ENCODE measurements around the gene DAZL.
"Not testable (repeated sequence)": the region's sequence is repeated elsewhere in the genome, so short reads cannot be mapped to it uniquely, and the experiment has no call there.

DAZL gene, protein sequence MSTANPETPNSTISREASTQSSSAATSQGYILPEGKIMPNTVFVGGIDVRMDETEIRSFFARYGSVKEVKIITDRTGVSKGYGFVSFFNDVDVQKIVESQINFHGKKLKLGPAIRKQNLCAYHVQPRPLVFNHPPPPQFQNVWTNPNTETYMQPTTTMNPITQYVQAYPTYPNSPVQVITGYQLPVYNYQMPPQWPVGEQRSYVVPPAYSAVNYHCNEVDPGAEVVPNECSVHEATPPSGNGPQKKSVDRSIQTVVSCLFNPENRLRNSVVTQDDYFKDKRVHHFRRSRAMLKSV

DNA sequence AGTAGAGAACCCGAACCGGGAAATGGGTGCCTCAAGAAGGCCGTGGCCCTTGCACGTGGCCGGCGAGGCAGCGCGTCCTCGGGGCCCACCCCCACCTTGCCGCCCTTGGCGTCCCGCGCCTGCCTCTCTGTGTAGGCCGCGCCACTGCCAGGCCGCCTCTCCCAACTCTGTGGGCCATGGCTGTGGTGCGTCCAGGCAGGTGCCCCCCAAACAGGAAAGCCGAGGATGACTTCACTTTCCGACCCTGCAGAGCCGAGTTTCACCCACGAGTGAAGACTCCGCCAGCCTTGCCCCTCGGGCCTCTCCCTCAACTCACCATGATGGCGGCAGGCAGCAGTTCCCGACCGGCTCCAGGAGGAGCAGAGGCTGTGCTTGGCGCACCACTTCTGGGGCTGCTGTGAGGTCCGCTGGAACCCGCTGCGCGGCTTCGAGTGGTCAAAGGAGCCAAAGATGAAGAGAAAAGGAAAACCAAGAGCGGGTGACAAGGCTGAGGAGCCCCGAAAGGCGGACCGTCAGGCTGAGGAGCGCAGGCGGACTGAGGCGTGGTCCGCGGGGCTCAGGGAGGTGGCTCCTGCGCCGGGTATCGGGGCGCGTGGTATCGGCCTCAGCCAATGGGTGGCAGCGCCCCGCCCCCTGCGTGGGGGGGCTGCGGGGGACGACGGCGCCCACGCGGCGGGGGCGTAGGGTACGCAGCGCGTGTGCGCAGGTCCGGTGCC is at the start of gene DAZL:
TSS of gene DAZL (minus strand) at position 537 of the 716 bp plus-strand sequence. CDS start at position 319, 218 bp downstream.
- H3K27ac ChIP-seq (ENCODE audit: low read length) = no peak within 1 kb of the TSS
- no peaks in the 10 kb centered on the region for H3K9me3 ChIP-seq (ENCODE audit: control insufficient read depth, low read depth, low read length)

DNA sequence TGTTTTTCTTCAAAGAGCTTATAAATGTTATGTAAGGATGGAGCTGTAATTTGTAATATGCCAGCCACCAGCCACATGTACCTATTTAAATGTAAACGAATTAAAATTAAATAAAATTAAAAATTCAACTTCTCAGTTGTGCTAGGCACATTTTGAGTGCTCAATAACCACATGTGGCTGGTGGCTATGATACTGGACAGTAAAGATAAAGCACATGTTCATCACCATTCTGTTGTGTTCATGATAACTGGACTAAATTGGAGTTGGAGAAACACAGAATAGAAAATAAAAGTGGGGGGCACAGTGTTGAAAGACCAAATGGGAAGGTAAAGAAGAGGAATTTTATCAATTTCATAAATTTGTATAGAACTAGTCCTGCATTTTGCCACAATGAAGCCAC is 49.8 kb upstream of the DAZL start:
- H3K4me1 ChIP-seq (ENCODE audit: control insufficient read depth, low read depth, low read length) = peaks cover 50% of the 10 kb centered on the region
- H3K27me3 ChIP-seq (ENCODE audit: control insufficient read depth, insufficient read depth, low read length) = no peaks in the 10 kb centered on the region
- H3K9me3 ChIP-seq (ENCODE audit: control insufficient read depth, low read depth, low read length) = no peaks in the 10 kb centered on the region
- H3K27ac ChIP-seq (ENCODE audit: low read length) = no peak overlapping the region
- no peaks in the 10 kb centered on the region for H3K36me3 ChIP-seq (ENCODE audit: control insufficient read depth, low read depth, low read length)
- no peak overlapping the region for H3K4me3 ChIP-seq (ENCODE audit: low read length)
- no peak overlapping the region for H3K9ac ChIP-seq (ENCODE audit: low read length)

More for the DNA sequence above, at the start of gene DAZL:
- no peaks in the 10 kb centered on the region for H3K36me3 ChIP-seq (ENCODE audit: control insufficient read depth, low read depth, low read length)
- peaks cover 28% of the 10 kb centered on the region for H3K4me1 ChIP-seq (ENCODE audit: control insufficient read depth, low read depth, low read length)
- H3K27me3 ChIP-seq (ENCODE audit: control insufficient read depth, insufficient read depth, low read length) = no peaks in the 10 kb centered on the region
- no peak within 1 kb of the TSS for H3K9ac ChIP-seq (ENCODE audit: low read length)
- no peak within 1 kb of the TSS for H3K4me3 ChIP-seq (ENCODE audit: low read length)

DNA sequence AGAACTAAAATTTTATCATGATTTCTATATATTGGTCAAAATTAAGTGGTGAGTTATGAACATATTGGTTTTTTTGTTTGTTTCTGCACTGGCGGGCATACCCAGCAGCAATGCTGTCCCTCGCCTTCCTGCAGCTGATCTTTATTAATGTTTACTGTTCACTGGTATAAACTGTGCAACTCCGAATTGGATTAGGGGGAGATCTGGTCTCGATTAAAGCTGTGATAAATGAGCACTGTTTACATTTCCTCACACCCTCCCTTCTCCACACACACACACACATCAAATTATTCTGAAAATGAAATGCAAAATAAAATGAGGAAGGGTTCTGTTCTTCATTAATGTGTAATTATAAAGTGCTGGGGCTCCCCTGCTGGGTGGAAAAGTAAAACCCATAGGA is 48.5 kb upstream of the DAZL start:
- Histone ChIP-seq H3K27ac (ENCODE audit: low read length) (no peak overlapping the region), H3K36me3 (ENCODE audit: control insufficient read depth, low read depth, low read length) (no peaks in the 10 kb centered on the region), H3K4me1 (ENCODE audit: control insufficient read depth, low read depth, low read length) (peaks cover 38% of the 10 kb centered on the region), H3K9ac (ENCODE audit: low read length) (no peak overlapping the region), H3K27me3 (ENCODE audit: control insufficient read depth, insufficient read depth, low read length) (no peaks in the 10 kb centered on the region), H3K4me3 (ENCODE audit: low read length) (no peak overlapping the region), H3K9me3 (ENCODE audit: control insufficient read depth, low read depth, low read length) (no peaks in the 10 kb centered on the region)

DNA sequence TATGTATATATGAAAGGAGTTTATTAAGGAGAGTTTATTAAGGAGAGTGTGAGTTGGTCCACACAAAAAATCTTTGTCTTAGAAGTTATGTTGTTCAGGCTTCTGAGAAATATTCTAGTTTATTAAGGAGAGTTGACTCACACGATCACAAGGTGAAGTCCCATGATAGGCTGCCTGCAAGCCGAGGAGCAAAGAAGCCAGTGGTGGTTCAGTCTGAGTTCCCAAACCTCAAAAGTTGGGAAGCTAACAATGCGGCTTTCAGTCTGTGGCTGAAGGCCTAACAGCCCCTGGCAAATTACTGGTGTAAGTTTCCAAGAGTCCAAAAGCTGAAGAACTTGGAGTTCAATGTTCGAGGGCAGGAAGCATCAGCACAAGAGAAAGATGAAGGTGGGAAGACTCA is 42.4 kb upstream of the DAZL start:
- Histone ChIP-seq H3K36me3 (ENCODE audit: control insufficient read depth, low read depth, low read length) (peaks cover 3% of the 10 kb centered on the region), H3K9me3 (ENCODE audit: control insufficient read depth, low read depth, low read length) (no peaks in the 10 kb centered on the region), H3K27ac (ENCODE audit: low read length) (no peak overlapping the region), H3K9ac (ENCODE audit: low read length) (no peak overlapping the region), H3K4me1 (ENCODE audit: control insufficient read depth, low read depth, low read length) (no peaks in the 10 kb centered on the region), H3K27me3 (ENCODE audit: control insufficient read depth, insufficient read depth, low read length) (no peaks in the 10 kb centered on the region), H3K4me3 (ENCODE audit: low read length) (no peak overlapping the region)

DNA sequence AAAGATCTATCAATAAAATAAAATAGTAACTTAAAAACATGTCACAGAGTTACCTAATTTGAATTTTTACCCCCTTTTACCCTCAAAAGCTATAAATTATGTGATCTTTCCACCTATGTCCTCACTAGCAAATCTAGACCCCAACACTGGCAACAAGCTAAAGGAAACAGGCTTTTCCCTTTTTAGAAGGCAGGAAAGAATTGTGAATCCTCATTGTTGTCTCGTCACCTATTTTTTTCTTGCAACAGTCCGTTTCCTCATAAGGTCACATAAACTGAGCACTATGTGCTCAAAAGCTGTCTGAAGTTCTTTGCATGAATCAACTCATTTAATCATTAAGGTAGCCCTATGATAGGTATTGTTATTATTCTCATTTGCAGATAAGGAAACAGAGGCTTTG is 34.6 kb upstream of the DAZL start:
- Histone ChIP-seq H3K9me3 (ENCODE audit: control insufficient read depth, low read depth, low read length) (no peaks in the 10 kb centered on the region), H3K27me3 (ENCODE audit: control insufficient read depth, insufficient read depth, low read length) (no peaks in the 10 kb centered on the region), H3K27ac (ENCODE audit: low read length) (no peak overlapping the region), H3K36me3 (ENCODE audit: control insufficient read depth, low read depth, low read length) (peaks cover 3% of the 10 kb centered on the region), H3K4me3 (ENCODE audit: low read length) (no peak overlapping the region), H3K9ac (ENCODE audit: low read length) (no peak overlapping the region), H3K4me1 (ENCODE audit: control insufficient read depth, low read depth, low read length) (no peaks in the 10 kb centered on the region)

DNA sequence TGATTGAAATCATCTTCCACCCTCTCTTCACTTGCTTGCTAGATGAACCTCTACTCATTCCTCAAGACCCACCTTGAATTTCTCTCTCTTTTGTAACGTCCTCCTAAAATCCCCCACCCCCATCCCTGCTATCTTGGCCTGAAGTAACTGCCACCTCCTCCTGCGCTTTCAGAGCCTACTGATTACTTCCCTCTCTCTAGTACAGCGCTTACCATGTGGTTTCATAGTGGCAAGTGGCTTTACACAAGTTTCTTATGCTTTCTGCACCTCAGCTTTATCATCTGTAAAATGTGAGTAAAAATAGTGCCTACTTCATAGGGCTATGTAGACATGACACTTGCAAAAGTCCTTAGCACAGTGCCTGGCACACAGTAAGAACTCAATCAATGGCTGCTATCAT is 28.7 kb upstream of the DAZL start:
- Histone ChIP-seq H3K9me3 (ENCODE audit: control insufficient read depth, low read depth, low read length) (no peaks in the 10 kb centered on the region), H3K36me3 (ENCODE audit: control insufficient read depth, low read depth, low read length) (no peaks in the 10 kb centered on the region), H3K4me3 (ENCODE audit: low read length) (no peak overlapping the region), H3K27me3 (ENCODE audit: control insufficient read depth, insufficient read depth, low read length) (no peaks in the 10 kb centered on the region), H3K9ac (ENCODE audit: low read length) (no peak overlapping the region), H3K27ac (ENCODE audit: low read length) (no peak overlapping the region), H3K4me1 (ENCODE audit: control insufficient read depth, low read depth, low read length) (no peaks in the 10 kb centered on the region)

DNA sequence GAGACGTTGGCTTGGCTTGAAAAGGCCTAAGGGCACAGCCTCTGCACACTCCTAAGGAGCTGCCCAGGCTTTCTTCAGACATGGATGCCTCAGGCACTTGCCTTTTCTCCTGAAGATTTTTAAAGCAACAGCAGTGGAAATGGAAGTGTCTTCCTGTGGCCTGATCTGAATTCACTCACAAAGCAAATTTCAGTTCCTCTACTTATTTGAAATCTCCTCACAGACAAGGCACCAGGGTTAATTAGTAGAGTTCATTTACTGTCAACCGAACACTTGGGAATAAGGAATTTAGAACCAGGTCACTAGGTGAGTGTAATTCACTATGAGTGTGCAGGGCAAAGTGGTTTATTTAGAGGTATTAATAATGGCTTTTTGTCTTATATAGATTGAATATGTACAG is 27.2 kb upstream of the DAZL start:
- no peak overlapping the region for H3K9ac ChIP-seq (ENCODE audit: low read length)

DNA sequence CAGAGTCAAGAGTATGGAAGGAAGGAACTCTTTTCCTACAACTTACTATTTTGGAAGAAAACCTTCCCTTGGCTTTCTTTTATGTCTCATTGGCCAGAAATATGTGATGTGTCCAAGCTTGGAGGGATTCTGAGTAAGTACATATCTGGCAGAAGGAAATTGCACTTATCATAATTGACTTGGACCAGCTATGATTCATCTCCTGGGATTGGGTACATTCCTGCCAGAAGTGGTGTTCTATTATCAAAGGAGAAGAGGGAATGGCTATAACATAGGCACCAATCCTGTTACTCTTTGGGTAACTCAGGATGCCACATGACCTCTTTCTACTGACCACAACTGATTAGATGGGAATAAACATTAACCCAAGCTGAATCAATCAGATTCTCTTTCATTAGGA is 13.5 kb upstream of the DAZL start:
- Histone ChIP-seq H3K27me3 (ENCODE audit: control insufficient read depth, insufficient read depth, low read length) (no peaks in the 10 kb centered on the region), H3K27ac (ENCODE audit: low read length) (no peak overlapping the region), H3K4me1 (ENCODE audit: control insufficient read depth, low read depth, low read length) (no peaks in the 10 kb centered on the region), H3K9ac (ENCODE audit: low read length) (no peak overlapping the region), H3K36me3 (ENCODE audit: control insufficient read depth, low read depth, low read length) (no peaks in the 10 kb centered on the region), H3K4me3 (ENCODE audit: low read length) (no peak overlapping the region), H3K9me3 (ENCODE audit: control insufficient read depth, low read depth, low read length) (peaks cover 12% of the 10 kb centered on the region)

More for the DNA sequence above, 27.2 kb upstream of the DAZL start:
- H3K9me3 ChIP-seq (ENCODE audit: control insufficient read depth, low read depth, low read length) = no peaks in the 10 kb centered on the region
- no peaks in the 10 kb centered on the region for H3K4me1 ChIP-seq (ENCODE audit: control insufficient read depth, low read depth, low read length)
- H3K27me3 ChIP-seq (ENCODE audit: control insufficient read depth, insufficient read depth, low read length) = no peaks in the 10 kb centered on the region
- H3K36me3 ChIP-seq (ENCODE audit: control insufficient read depth, low read depth, low read length) = no peaks in the 10 kb centered on the region
- H3K4me3 ChIP-seq (ENCODE audit: low read length) = no peak overlapping the region
- no peak overlapping the region for H3K27ac ChIP-seq (ENCODE audit: low read length)

DNA sequence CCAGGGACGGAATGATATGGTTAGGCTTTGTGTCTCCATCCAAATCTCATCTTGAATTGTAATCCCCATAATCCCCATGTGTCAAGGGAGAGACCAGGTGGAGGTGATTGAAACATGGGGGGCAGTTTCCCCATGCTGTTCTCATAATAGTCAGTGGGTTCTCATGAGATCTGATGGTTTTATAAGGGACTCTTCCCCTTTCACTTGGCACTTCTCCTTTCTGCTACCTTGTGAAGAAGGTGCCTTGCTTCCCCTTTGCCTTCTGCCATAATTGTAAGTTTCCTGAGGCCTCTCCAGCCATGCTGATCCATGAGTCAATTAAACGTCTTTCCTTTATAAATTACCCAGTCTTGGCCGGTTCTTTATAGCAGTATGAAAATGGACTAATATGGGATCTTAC is 11.9 kb upstream of the DAZL start:
- not testable (repeated sequence) for H3K4me1 ChIP-seq (ENCODE audit: control insufficient read depth, low read depth, low read length); H3K4me3 ChIP-seq (ENCODE audit: low read length); H3K36me3 ChIP-seq (ENCODE audit: control insufficient read depth, low read depth, low read length); H3K27me3 ChIP-seq (ENCODE audit: control insufficient read depth, insufficient read depth, low read length); H3K27ac ChIP-seq (ENCODE audit: low read length); H3K9ac ChIP-seq (ENCODE audit: low read length)
- H3K9me3 ChIP-seq (ENCODE audit: control insufficient read depth, low read depth, low read length) = peaks cover 12% of the 10 kb centered on the region

DNA sequence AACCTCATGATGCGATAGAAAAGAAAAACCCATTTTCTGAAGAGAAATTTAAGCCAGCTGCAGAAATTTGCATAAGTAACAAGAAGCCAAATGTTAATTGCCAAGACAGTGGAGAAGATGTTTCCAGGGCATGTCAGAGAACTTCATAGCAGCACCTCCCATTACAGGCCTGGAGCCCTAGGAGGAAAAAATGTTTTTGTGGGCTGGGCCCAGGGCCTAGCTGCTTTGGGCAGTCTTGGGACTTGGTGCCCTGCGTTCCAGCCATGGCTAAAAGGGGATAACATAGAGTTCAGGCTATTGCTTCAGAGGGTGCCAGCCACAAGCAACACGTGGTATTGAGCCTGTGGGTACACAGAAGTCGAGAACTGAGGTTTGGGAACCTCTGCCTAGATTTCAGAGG is 10.9 kb upstream of the DAZL start:
- H3K9ac ChIP-seq (ENCODE audit: low read length) = no peak overlapping the region

DNA sequence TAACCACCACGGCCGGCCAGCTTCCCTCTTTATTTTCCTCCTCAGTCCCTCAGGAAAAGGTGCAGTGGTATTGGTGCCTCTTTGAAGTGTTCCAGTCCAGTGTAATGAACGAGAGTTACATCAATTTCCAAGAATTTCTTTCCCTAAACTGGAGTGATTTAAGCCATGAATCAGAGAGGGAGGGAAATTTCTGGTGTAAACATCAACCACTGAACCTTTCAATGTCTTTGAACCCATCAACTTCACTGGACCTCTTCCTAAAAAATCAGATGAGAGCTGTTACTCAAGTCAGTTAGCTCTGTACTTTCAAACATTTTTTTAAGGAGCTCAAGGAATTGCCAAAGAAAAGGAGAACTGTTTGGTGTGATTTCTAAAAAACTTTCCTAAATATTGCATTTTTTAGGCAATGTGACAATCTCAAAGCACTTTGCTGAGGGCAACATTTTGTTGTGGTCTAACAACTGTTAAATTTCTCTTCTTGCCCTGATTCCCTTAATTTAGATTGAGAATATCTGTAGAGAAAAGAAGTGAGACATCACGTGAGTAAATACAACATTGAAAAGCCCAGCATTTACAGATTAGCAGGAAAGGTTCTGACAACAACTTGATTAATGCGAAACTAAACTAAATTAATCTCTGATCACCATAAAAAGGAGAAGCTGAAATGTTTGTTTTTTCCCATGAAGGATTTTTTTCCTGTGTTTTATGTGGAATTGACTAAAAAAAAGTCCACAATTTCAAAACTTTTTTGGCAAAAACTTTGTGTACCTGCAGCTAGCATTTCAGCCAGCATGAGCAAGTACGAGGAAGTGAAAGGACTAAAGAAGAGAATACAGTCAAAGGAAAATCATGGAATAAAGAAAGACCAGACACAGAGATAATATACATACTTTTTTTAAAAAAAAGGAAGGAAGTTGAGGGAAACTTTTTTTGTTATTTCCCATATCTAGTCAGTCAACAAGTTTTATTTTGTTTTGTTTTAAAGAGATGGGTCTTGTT is 9.1 kb upstream of the DAZL start:
- H3K27ac ChIP-seq (ENCODE audit: low read length) = no peak overlapping the region
- H3K9ac ChIP-seq (ENCODE audit: low read length) = no peak overlapping the region
- H3K4me3 ChIP-seq (ENCODE audit: low read length) = no peak overlapping the region
- no peaks in the 10 kb centered on the region for H3K27me3 ChIP-seq (ENCODE audit: control insufficient read depth, insufficient read depth, low read length)
- peaks cover 17% of the 10 kb centered on the region for H3K4me1 ChIP-seq (ENCODE audit: control insufficient read depth, low read depth, low read length)
- no peaks in the 10 kb centered on the region for H3K36me3 ChIP-seq (ENCODE audit: control insufficient read depth, low read depth, low read length)
- H3K9me3 ChIP-seq (ENCODE audit: control insufficient read depth, low read depth, low read length) = peaks cover 12% of the 10 kb centered on the region

More for the DNA sequence above, 10.9 kb upstream of the DAZL start:
- Histone ChIP-seq H3K27ac (ENCODE audit: low read length) (no peak overlapping the region), H3K4me3 (ENCODE audit: low read length) (no peak overlapping the region), H3K36me3 (ENCODE audit: control insufficient read depth, low read depth, low read length) (no peaks in the 10 kb centered on the region), H3K27me3 (ENCODE audit: control insufficient read depth, insufficient read depth, low read length) (no peaks in the 10 kb centered on the region), H3K9me3 (ENCODE audit: control insufficient read depth, low read depth, low read length) (peaks cover 12% of the 10 kb centered on the region), H3K4me1 (ENCODE audit: control insufficient read depth, low read depth, low read length) (peaks cover 12% of the 10 kb centered on the region)

Data from iPS-18a (cell line).